Measurements from ENCODE around the gene DDX31.
A peak's percentile ranks its signal among the peaks of the same experiment; 100 is the strongest.
"Not testable (repeated sequence)": the region's sequence is repeated elsewhere in the genome, so short reads cannot be mapped to it uniquely, and the experiment has no call there.

The DDX31 gene

GRCh38 chr9:132575811-132576210 is 94.0 kb downstream of the DDX31 start:
- no peak for DNase-seq

GRCh38 chr9:132575005-132575609 is 94.7 kb downstream of the DDX31 start:
- DNase-seq, result peak; percentile 39 to 49

GRCh38 chr9:132572921-132573320 is 96.9 kb downstream of the DDX31 start:
- DNase-seq, result no peak

- DNase-seq, result no peak
These were observed 97.8 kb downstream of the DDX31 start for GRCh38 chr9:132571806-132572600.

- DNase-seq, result not testable (repeated sequence)
These were observed 101.0 kb downstream of the DDX31 start for GRCh38 chr9:132568787-132569186.

- no peak for DNase-seq
These were observed 105.3 kb downstream of the DDX31 start for GRCh38 chr9:132564526-132564925.

- DNase-seq, result no peak
These were observed 107.5 kb downstream of the DDX31 start for GRCh38 chr9:132562306-132562573.

GRCh38 chr9:132560616-132561202 is 109.1 kb downstream of the DDX31 start:
- DNase-seq, result no peak

- no peak for DNase-seq
These were observed 110.1 kb downstream of the DDX31 start for GRCh38 chr9:132559711-132560110.

GRCh38 chr9:132557159-132557558 is 112.6 kb downstream of the DDX31 start:
- DNase-seq, result no peak

GRCh38 chr9:132556714-132557113 is 113.1 kb downstream of the DDX31 start:
- no peak for DNase-seq

GRCh38 chr9:132556235-132556634 is 113.5 kb downstream of the DDX31 start:
- DNase-seq, result no peak

- no peak for DNase-seq
These were observed 114.3 kb downstream of the DDX31 start for GRCh38 chr9:132555528-132555927.

- DNase-seq, result no peak
These were observed 115.0 kb downstream of the DDX31 start for GRCh38 chr9:132554755-132555154.

GRCh38 chr9:132552041-132552440 is 117.7 kb downstream of the DDX31 start:
- DNase-seq, result no peak

- DNase-seq, result no peak
These were observed 118.2 kb downstream of the DDX31 start for GRCh38 chr9:132551556-132551955.

GRCh38 chr9:132548751-132549640 is 120.8 kb downstream of the DDX31 start:
- DNase-seq, result no peak

- DNase-seq, result no peak
These were observed 121.6 kb downstream of the DDX31 start for GRCh38 chr9:132547976-132548730.

- DNase-seq, result no peak
These were observed 122.3 kb downstream of the DDX31 start for GRCh38 chr9:132547436-132547835.

- no peak for DNase-seq
These were observed 122.7 kb downstream of the DDX31 start for GRCh38 chr9:132547052-132547431.

- DNase-seq, result no peak
These were observed 123.4 kb downstream of the DDX31 start for GRCh38 chr9:132546148-132547051.

GRCh38 chr9:132545578-132545977 is 124.2 kb downstream of the DDX31 start:
- DNase-seq, result no peak
